Activated CD8-positive, alpha-beta memory T cell treated with anti-CD3 and anti-CD28 coated beads, Interleukin-2, amount 50 U/mL, for 48 hours (primary cell): Measurements from ENCODE around the gene RPLP2.

ENCODE experiments used
- DNase-seq: peaks from one replicate; pipeline ENCODE4 v3.0.0-alpha.2; 2020

RPLP2 gene

DNA sequence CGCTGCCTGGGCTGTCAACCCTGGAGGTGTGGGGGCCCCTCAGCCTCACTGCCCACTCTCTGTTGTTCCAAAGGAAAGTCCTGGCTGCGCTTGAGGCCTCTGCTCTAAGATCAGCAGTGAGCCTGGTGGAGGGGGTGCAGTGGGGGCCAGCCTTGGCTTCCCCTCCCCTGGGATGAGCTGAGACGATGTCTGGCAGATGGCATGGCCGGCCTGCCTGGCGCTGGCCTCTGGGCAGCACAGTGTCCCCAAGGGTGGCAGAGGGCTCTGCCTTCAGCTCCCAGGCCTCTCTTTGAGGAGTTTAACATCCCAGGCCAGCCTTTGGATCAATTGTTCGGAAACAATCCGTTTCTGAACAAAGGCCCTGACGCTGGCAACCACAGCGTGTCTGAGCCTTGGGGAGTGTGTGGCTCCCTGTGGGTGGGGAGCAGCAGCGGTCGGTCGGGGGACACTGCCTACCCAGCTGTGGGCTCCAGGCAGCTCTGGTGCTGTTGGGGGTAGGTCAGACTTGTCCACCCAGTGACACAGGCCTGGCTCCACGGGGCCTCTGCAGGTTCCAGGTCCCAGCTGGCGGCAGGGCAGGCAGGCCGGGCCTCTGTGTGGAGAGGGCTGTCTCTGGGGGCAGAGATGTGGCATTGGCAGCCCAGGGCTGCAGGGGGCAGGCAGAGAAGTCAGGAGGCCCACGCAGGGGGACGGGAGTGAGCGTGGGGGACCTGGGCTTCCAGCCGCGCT, 45.0 kb downstream of the RPLP2 start:
- no peak for DNase-seq

DNA sequence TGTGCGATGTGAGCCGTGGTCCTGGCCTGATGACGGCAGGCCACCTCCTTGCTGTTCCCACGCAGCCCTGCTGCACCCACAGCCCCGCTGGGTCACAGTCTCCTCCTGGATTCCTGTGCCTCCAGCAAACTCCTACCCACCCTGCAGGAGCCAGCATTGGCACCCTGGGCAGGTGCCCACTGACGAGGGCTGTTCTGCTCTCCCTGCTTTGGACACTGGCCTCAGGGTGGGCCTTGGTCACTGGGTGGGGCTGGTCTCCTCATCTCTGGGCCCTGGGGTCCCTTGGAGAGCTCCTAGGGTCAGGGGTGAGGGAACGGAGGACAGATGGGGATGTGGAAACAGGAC, 45.5 kb downstream of the RPLP2 start:
- DNase-seq = no peak

DNA sequence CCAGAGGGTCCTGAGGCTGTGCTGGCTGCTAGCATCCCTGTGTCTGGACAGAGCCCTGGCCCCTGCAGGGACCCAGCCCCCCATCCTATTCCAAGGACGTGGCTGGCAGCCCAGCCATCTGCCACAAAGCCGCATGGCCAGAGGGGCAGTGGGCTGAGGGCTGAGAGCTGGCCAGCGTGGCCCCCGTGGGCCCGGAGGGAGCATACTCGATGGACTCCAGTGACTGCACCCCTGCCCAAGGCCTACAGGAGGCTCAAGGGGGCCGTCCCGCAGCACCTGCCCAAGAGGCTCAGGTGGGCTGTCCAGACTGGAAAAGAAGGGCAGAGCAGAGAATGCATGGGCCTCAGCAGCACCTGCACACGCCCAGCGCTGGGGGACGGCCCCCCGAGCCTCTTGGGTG, 46.0 kb downstream of the RPLP2 start:
- no peak for DNase-seq

DNA sequence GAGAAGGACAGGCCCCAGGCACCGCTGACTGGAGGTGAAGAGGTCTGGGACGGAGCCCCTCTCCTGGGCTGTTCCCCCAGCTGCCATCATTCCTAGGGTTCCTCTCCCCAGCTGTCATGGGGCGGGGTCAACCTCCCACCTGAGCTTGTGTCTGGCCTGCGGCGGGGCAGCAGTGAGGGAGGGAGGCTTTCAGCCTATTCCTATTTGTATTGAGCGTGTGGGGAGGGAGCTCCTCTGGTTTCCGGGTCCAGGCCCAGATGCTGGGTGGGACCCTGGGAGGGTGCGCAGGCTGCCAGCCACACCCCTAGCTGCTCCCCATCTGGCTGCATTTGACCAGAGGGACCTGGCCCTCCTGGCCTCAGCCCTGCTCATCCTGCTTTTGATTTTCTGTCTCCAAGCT, 46.6 kb downstream of the RPLP2 start:
- DNase-seq = no peak

DNA sequence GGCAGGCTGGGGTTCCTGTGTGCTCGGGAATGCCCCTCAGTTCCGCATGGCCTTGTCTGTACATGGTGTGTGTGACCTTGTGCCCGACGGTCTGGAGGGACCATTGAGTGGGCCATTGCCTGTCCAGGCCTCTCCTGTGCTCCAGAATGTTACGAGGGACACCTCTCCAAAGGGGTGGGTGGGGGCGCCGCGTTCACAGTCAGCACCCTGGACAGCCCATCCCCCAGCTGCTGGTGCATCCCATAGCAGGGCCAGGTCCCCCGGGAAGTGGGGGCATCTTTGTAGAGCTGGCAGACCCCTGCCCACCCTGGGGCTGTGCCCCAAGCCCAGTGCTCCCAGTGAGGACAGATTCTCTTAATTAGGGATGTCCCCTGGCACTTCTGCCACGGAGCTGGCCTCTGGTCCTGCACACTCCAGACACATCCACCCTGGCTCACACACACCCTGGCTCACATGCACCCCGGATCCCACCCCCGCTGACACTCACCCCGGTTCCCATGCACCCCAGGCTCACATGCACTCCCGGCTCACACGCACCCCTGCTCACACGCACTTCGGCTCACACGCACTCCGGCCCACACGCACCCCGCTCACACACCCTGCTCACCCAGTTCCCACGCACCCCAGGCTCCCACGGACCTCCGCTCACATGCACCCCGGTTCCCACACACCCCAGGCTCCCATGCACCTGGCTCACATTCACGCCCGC, 48.4 kb downstream of the RPLP2 start:
- no peak for DNase-seq

DNA sequence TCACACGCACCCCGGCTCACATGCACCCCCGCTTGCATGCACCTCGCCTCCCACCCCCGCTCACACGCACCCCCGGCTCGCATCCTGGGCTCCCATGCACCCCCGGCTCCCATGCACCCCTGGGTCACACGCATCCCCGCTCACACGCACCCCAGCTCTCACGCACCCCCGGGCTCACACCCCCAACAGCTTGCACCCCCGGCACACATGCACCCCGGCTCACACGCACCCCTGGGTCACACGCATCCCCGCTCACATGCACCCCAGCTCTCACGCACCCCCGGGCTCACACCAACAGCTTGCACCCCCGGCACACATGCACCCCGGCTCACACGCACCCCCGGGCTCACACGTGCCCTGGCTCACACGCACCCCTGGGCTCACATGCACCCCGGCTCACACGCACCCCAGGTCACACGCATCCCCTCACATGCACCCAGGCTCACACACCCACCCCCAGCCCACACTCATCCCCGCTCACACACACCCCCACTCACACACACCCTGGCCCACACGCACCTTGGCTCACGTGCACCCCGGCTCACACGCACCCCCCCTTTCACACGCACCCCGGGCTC, 49.1 kb downstream of the RPLP2 start:
- DNase-seq = no peak

DNA sequence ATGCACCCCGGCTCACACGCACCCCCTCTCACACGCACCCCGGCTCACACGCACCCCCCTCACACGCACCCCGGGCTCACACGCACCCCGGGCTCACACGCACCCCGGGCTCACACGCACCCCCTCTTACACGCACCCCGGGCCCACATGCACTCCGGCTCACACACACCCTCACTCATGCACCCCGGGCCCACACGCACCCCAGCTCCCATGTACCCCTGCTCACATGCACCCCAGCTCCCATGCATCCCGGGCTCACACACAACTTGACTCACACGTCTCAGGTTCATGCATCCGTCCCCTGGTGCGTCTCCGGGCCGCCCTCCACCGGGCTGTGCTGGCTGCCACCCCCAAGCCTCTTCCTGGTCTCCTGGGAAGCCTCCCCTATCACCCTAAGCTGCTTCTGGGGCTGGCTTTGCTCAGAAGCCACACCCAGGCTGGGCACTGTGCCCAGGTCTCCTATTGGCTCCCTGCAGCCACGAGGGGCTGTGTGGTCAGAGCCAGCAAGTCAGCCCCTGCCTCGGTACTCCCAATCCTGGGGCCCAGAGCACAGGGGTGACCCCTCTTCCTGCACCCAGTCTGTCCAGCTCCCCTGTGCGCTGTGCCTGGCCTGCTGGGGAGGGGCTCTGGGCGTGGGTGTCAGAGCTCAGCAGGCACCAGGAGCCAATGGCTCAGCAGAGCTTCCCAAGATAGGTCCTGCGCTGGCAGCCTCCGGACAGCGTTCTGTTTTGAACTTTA, 49.8 kb downstream of the RPLP2 start:
- no peak for DNase-seq

DNA sequence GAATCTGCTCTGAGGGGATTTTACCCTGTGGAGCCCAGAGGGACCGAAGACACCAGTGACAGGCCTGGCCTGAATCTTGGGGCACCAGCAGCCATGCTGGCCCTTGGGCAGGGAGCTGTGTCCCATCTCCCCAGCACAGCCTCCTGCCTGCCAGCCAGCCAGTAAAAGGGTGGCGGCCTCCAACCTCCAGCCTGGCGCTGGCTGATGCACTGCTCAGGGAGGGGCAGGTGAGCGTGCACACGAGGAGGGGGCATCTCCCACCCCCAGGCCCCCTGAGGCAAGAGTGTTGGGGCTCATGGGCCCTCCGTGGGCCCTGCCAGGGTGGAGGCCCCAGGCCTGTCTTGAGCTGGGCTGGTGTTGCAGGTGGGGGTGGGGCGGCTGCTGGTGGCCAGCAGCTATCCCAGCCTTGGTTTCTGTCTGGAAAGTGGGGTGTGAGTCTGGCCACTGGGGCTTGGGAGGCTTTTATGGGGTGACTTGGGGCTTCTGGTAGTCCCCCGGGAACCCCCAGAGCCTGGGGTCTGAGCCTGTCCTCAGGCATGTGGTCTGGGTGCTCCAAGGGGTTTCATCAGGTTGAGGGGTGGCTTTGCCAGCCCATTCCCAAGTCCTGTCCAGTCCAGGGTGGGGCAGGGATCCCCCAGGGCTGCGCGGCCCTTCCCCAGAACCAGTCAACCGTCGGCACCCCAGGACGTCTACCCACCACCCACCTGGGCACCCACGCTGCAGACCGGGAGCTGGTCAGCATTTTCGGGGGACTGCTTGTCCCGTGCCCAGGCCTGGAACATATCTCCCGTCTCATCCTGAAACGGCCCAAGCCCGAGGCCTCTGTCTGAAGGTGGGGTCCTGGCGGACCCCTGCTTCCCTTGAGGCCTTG, 50.7 kb downstream of the RPLP2 start:
- DNase-seq = no peak

DNA sequence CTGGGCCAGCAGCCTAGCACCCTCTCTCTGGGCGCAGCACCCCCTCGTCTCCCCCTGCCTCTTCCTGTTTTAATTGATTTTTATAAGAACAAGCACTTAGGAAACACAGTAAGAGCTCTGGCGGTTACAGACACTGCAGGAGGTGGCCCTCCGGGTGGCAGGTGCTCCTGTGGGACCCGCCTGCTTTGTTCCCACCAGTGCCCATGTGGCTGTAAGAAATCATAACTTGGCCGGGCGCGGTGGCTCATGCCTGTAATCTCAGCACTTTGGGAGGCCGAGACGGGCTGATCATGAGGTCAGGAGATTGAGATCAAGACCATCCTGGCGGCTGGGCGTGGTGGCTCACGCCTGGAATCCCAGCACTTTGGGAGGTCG, 51.3 kb downstream of the RPLP2 start:
- DNase-seq = no peak

DNA sequence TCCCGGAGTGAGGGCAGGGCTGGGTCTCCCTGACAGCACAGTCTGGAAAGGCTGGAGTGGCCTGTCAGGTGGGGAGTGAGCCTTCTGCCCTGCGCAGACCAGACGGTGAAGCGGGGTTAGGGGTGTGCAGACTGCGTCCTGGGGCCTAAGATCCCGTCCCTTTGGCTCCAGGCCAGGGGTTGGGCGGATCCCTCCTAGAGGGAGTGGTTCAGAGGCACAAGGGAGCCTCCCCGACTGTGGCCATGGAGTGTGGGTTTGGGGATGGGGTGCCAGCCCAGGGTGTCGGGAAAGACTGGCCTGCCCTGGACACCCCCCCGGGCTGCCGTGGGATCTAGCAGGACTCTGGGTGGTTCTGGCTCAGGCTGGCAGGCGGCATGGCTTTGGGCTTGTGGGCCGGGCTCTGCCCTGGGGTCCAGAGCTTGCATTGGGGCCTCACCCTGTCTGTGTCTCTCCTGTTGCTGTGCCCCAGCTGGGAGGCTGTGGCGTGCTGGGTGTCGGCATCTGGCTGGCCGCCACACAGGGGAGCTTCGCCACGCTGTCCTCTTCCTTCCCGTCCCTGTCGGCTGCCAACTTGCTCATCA, 52.4 kb downstream of the RPLP2 start:
- DNase-seq = no peak
